ENCODE data around the gene MCL1.

MCL1 gene

DNA sequence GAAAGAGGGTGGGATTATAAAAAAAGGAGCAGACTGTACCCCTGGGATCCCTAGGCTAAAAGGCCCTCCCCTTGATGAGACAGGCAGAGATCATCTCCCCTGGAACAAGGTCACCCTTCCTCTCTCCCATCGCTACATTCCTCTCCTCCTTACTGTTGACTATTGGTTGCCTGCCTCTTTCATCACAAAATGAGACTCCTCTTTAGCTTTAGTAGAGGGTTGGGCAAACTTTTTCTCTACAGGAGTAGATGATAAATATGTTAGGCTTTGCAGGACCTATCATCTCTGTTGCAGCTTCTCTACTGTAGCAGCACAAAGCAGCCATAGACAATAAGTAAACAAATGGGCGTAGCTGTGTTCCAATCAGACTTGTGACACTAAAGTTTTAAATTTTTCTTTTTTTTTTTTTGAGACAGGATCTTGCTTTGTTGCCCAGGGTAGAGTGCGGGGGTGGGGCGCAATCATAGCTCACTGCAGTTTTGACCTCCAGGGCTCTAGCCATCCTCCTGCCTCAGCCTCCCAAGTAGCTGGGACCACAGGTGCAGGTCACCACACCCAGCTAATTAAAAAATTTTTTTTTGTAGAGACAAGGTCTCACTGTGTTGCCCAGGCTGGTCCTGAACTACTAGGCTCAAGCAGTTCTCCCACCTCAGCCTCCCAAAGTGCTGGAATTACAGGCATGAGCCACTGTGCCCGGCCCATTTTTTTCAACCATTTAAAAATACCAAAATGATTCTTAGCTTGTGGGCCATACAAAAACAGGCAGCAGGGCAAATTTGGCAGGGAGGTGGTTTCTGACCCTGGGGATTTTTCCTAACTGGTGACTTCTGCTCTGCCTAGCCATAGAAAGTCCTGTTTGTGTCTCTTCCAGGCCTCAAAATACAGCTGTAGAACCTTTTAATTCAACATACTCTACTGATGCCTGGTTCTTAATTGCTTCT lies 15.1 kb downstream of the MCL1 start:
- peak overlapping the region; percentile 73 for H3K4me3 ChIP-seq (ENCODE audit: low read length)
- H3F3A ChIP-seq (ENCODE audit: control insufficient read depth, insufficient read depth) = peaks cover 55% of the 10 kb centered on the region
- peaks cover 97% of the 10 kb centered on the region for H3K4me1 ChIP-seq (ENCODE audit: control insufficient read depth, low read length)
- no peaks in the 10 kb centered on the region; the same call in 1 of the 2 replicates for H4K20me1 ChIP-seq (ENCODE audit: control insufficient read depth, insufficient read depth, low read depth, low read length)
- peak overlapping the region; percentile 100 for H3K4me2 ChIP-seq (ENCODE audit: low read length)
- TF ChIP-seq, protein P1, sequence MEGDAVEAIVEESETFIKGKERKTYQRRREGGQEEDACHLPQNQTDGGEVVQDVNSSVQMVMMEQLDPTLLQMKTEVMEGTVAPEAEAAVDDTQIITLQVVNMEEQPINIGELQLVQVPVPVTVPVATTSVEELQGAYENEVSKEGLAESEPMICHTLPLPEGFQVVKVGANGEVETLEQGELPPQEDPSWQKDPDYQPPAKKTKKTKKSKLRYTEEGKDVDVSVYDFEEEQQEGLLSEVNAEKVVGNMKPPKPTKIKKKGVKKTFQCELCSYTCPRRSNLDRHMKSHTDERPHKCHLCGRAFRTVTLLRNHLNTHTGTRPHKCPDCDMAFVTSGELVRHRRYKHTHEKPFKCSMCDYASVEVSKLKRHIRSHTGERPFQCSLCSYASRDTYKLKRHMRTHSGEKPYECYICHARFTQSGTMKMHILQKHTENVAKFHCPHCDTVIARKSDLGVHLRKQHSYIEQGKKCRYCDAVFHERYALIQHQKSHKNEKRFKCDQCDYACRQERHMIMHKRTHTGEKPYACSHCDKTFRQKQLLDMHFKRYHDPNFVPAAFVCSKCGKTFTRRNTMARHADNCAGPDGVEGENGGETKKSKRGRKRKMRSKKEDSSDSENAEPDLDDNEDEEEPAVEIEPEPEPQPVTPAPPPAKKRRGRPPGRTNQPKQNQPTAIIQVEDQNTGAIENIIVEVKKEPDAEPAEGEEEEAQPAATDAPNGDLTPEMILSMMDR (IDR thresholded peaks at IDR 0.05; ENCODE audit: low read depth, low read length, poor library complexity, severe bottlenecking) = no peak
- no peak for TF ChIP-seq EZH2phosphoT487 (IDR thresholded peaks at IDR 0.05; ENCODE audit: borderline replicate concordance, low read length)
- H3K36me3 ChIP-seq (ENCODE audit: control insufficient read depth, low read length) = peaks cover 9% of the 10 kb centered on the region; the same call in 1 of the 2 replicates
- H3K79me2 ChIP-seq (ENCODE audit: control insufficient read depth, low read length) = peaks cover 32% of the 10 kb centered on the region
- peak overlapping the region; percentile 97 for H3K27ac ChIP-seq (ENCODE audit: low read depth, low read length)
- H3K9me2 ChIP-seq (replicated peaks; ENCODE audit: control insufficient read depth, low read length) = no peaks in the 10 kb centered on the region
- no peaks in the 10 kb centered on the region for H3K9me3 ChIP-seq (ENCODE audit: control insufficient read depth, insufficient read depth, low read length)
- H3K27me3 ChIP-seq (ENCODE audit: control insufficient read depth, low read length) = no peaks in the 10 kb centered on the region

- TF ChIP-seq EZH2phosphoT487 (IDR thresholded peaks at IDR 0.05; ENCODE audit: borderline replicate concordance, low read length) = no peak
- TF ChIP-seq, protein P1 (IDR thresholded peaks at IDR 0.05; ENCODE audit: low read depth, low read length, poor library complexity, severe bottlenecking) = no peak
- no peaks in the 10 kb centered on the region for H3K9me3 ChIP-seq (ENCODE audit: control insufficient read depth, insufficient read depth, low read length)
- H3K27ac ChIP-seq (ENCODE audit: low read depth, low read length) = peak overlapping the region; percentile 97
- peak overlapping the region; percentile 73 for H3K4me3 ChIP-seq (ENCODE audit: low read length)
- no peaks in the 10 kb centered on the region for H3K9me2 ChIP-seq (replicated peaks; ENCODE audit: control insufficient read depth, low read length)
- peaks cover 49% of the 10 kb centered on the region for H3F3A ChIP-seq (ENCODE audit: control insufficient read depth, insufficient read depth)
- H3K36me3 ChIP-seq (ENCODE audit: control insufficient read depth, low read length) = peaks cover 6% of the 10 kb centered on the region; the same call in 1 of the 2 replicates
- H3K79me2 ChIP-seq (ENCODE audit: control insufficient read depth, low read length) = peaks cover 26% of the 10 kb centered on the region
- H3K27me3 ChIP-seq (ENCODE audit: control insufficient read depth, low read length) = no peaks in the 10 kb centered on the region
- H3K4me2 ChIP-seq (ENCODE audit: low read length) = peak overlapping the region; percentile 100
- H3K4me1 ChIP-seq (ENCODE audit: control insufficient read depth, low read length) = peaks cover 89% of the 10 kb centered on the region
- no peaks in the 10 kb centered on the region; the same call in 1 of the 2 replicates for H4K20me1 ChIP-seq (ENCODE audit: control insufficient read depth, insufficient read depth, low read depth, low read length)
These were observed 15.9 kb downstream of the MCL1 start for GRCh38 chr1:150563340-150564038.

DNA sequence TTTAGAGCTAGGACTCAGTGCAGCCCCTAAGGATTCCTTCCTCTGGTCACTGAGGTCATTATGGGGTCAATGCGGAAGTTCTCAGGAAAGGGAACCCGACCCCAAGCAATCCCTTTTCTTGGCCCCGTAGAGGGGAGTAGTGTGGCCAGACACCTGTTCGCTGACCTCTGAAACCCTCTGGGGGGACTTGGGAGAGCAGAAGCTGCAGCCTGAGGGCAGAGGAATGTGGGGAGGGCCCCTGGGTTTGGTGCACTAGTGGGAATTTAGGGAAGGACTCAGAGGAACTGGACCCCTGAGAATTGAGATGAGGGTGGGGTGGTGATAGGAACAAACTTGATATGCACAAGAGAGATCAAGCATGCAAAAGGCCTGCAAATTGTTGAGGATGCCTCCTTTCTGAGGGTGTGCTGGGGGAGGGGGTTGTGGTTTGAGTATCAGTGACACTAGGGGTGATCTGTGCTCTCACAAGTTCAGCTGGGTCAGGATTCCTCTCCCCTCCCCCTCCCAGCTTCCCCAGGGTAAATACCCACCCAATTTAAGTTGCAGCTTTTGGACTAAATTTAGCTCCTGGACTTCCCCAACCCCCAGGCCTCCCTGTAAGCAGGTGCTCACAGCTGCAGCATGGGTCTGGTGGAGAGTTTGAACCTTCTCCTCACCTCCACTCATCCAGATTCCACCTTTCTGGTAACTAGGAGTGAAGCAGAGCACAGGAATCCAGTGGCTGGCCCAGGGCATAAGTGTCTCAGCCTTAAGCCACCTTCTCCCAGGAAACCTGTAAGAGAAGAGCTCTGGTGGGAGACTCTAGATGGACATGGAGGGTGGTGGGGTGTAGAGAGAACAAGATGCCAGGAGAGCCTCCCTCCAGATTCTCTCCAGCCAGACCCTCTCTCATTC lies 16.7 kb downstream of the MCL1 start:
- TF ChIP-seq EZH2phosphoT487 (IDR thresholded peaks at IDR 0.05; ENCODE audit: borderline replicate concordance, low read length) = no peak
- TF ChIP-seq, protein P1 (IDR thresholded peaks at IDR 0.05; ENCODE audit: low read depth, low read length, poor library complexity, severe bottlenecking) = no peak
- Histone ChIP-seq H3K9me2 (replicated peaks; ENCODE audit: control insufficient read depth, low read length) (no peaks in the 10 kb centered on the region), H3K4me1 (ENCODE audit: control insufficient read depth, low read length) (peaks cover 81% of the 10 kb centered on the region), H3K4me2 (ENCODE audit: low read length) (peak overlapping the region; percentile 100), H4K20me1 (ENCODE audit: control insufficient read depth, insufficient read depth, low read depth, low read length) (no peaks in the 10 kb centered on the region; the same call in 1 of the 2 replicates), H3K27me3 (ENCODE audit: control insufficient read depth, low read length) (no peaks in the 10 kb centered on the region), H3K79me2 (ENCODE audit: control insufficient read depth, low read length) (peaks cover 20% of the 10 kb centered on the region), H3K36me3 (ENCODE audit: control insufficient read depth, low read length) (peaks cover 2% of the 10 kb centered on the region; the same call in 1 of the 2 replicates), H3K4me3 (ENCODE audit: low read length) (peak overlapping the region; percentile 73), H3K9me3 (ENCODE audit: control insufficient read depth, insufficient read depth, low read length) (no peaks in the 10 kb centered on the region), H3K27ac (ENCODE audit: low read depth, low read length) (peak overlapping the region; percentile 97), H3F3A (ENCODE audit: control insufficient read depth, insufficient read depth) (peaks cover 41% of the 10 kb centered on the region)

Measured in DOHH2 (cell line).